GM12873 (cell line): ENCODE results near the gene MYH15.

Experiments
- TF ChIP-seq, protein P1 (sequence below): IDR thresholded peaks from 2 replicates; pipeline ENCODE4 v1.5.1; 2012; ENCODE audit warnings: low read depth, mild to moderate bottlenecking, moderate library complexity, low read length, control low read depth; ENCODE audit not compliant: insufficient read depth; ENCODE audit errors: missing control alignments

The MYH15 gene

DNA sequence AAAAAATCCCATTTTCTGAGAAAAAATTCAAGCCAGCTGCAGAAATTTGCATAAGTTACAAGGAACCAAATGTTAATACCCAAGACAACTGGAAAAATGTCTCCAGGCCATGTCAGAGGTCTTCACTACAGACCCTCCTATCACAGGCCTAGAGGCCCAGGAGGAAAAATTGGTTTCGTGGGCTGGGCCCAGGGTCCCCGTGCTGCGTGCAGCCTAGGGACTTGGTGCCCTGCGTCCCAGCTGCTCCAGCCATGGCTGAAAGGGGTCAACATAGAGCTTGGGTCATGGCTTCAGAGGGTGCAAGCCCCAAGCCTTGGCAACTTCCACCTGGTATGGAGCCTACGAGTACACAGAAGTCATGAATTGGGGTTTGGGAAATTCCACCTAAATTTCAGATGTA lies 78.0 kb downstream of the MYH15 start:
- TF ChIP-seq, protein P1, sequence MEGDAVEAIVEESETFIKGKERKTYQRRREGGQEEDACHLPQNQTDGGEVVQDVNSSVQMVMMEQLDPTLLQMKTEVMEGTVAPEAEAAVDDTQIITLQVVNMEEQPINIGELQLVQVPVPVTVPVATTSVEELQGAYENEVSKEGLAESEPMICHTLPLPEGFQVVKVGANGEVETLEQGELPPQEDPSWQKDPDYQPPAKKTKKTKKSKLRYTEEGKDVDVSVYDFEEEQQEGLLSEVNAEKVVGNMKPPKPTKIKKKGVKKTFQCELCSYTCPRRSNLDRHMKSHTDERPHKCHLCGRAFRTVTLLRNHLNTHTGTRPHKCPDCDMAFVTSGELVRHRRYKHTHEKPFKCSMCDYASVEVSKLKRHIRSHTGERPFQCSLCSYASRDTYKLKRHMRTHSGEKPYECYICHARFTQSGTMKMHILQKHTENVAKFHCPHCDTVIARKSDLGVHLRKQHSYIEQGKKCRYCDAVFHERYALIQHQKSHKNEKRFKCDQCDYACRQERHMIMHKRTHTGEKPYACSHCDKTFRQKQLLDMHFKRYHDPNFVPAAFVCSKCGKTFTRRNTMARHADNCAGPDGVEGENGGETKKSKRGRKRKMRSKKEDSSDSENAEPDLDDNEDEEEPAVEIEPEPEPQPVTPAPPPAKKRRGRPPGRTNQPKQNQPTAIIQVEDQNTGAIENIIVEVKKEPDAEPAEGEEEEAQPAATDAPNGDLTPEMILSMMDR: no peak

DNA sequence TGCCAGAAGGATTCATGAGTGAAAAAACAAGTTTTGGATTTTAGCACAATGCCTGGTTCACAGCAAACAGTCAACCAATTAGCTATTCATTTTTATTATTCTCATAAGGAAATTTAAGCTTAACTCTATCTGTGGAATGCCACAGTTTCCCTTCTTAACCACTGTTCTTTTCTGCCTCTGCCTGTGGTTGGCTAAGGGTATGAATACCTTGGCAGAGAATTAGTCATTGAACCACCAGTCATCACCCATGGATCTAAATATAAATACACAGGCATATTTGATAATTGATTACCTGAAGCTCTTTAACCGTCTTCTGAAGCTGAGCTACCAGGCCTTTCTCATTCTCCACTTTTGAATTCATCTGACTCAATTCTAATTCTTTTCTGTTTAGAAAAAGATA lies 79.9 kb downstream of the MYH15 start:
- TF ChIP-seq, protein P1: no peak

DNA sequence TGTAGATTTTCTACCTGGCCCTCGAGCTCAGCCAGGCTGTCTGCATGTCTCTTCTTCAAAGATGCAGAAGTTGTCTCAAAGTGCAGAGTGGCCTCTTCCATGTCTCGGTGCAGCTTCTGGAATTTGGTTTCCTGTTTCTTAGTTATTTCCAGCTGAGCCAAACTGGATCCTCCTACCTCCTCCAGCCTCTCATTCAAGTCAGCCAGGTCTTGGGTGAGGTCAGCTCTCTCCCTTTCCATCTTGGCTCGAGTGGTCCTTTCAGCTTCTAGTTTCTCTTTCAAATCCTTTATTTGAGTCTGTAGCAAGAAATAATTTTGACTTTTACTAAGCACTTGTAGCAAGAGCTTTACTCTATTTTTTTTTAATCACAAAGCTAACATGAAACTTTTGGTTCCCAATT lies 81.8 kb downstream of the MYH15 start:
- TF ChIP-seq, protein P1: no peak

DNA sequence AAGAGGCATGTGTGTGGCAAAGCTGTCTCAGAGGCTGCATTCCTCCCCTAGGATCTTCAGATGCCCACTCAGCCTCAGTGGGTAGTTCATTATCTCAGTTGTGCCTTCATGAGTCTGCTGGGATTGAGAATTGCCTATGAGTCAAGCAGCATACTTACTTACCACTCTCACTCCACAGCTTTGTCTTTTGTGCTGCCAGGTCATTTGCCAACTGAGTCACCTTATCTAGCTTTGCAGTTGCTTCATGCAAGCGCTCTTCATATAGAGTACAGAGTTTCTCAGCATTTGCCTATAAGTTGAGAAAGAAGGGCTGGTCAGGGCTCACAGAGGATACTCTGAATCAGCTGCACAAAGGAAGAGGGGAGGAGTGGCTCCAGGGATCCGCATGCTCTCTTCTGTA lies 89.5 kb downstream of the MYH15 start:
- TF ChIP-seq, protein P1: no peak

DNA sequence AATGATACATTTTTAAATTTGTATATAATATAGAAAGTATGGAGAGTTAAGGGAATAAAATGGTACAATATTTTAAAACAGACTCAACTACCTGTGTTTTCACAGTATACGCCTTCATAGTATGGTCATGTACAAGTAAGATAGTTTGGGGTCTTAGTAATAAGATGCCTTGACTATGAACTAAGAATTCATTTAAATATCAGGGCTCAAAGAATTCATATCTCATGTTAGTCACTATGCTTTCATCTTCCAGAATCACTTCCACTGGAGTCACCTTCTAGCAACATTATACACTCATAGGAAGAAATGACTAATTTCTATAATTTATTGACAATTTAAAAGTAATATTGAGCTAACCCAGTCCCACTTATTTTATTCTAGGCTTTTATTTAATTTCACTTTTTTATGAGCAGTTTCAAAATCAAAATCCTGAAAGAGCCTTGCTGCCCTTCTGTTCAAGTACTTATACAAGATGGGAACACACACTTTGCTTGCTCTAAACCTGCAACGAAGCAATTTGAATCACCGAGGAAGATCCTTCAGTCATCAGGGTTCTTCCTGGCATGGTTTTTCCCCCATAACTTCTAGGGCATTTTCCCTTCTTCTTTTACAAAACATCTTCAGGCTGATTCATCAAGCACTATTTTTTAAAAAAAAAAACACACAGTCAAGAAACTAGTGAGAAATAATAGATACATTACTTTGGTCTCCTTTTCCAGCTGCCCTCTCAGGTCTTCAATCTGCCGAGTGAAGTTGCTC lies 94.1 kb downstream of the MYH15 start:
- TF ChIP-seq, protein P1: no peak

DNA sequence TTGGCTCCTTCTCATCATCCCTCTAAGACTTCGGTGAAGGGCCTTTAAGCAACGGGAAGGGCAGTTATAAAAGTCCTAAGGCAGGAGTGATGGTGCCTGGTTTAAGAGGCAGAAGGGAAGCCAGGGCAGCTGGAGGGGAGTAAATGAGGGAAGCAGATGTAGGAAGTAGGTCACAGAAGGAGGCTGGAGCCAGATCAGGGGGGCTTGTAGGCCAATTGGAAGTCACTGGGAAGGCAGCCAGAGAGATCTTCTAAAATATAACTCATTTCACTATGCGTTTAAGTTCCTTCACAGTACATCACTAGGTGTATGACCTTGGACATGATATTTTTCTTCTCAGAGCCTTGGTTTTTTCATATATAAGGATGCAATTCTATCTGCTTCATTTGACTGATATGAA lies 94.7 kb downstream of the MYH15 start:
- TF ChIP-seq, protein P1: no peak

DNA sequence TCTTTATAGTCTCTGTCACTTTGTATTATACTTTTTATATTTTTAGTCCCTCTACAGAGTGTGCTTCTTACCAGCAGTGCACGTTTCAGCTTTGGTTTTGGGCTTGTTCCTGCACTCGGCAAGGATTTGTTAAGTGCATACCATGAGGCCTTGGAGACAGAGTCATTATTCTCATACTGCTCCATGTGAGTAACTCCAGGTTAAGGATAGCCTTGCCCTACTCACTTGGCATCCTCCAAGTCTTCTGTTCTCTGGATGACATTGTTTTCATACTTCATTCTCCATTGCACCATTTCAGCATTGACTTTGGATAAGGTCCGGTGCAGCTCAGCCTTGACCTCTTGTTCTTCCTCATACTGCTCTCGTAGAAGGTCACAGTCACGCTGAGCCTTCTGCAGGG lies 96.4 kb downstream of the MYH15 start:
- TF ChIP-seq, protein P1: no peak
